Measurements from ENCODE around the gene CERS3.

CERS3 gene

GRCh38 chr15:100528833-100529428 lies at the start of gene CERS3:
TSS of gene CERS3 (minus strand) at chr15:100528950. CDS start at chr15:100501849, 27,101 bp downstream.
- H3K4me3 ChIP-seq (ENCODE audit: low read depth, low read length): no peak within 1 kb of the TSS
- no peak for TF ChIP-seq CTCF (IDR thresholded peaks at IDR 0.05; ENCODE audit: insufficient read depth, low read length, missing control alignments)
- DNase-seq (ENCODE audit: low read depth, low spot score): no peak
- ChIA-PET CTCF (interaction anchor here (1.0 kb wide), 1 partner anchor 44 kb away, joined by 3 read pairs; no protein-coding TSS in a partner anchor), POLR2A (no interaction called here)

DNA sequence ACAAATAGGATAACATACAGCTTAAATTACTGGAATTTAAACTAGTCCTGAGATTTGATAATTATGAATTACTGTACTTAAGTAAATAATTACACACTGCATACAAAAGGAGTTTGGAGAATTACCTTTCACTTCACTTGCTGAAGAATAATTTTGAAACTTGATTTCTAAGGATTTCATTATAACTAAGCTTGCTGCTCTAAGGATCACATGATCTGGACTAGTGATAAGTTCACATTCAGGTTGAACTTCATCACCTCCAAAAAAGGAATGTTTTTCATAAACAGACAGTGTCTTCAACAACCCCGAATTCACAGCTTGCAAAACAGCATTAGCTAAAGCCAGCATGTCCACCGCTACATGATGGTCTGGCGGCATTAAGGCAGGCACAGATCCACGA lies 44.8 kb upstream of the CERS3 start:
- no peak overlapping the region for H3K4me3 ChIP-seq (ENCODE audit: low read depth, low read length)
- TF ChIP-seq CTCF (IDR thresholded peaks at IDR 0.05; ENCODE audit: insufficient read depth, low read length, missing control alignments): no peak
- ChIA-PET POLR2A (no interaction called here), CTCF (interaction anchor here (0.6 to 5.8 kb wide), 8 partner anchors 13 to 649 kb away, joined by 3 to 32 read pairs (median 8); partner anchors contain the start of genes ASB7 and LINS1)
- no peak for DNase-seq (ENCODE audit: low read depth, low spot score)

GRCh38 chr15:100572362-100572983 lies 43.7 kb upstream of the CERS3 start:
- no peak for TF ChIP-seq CTCF (IDR thresholded peaks at IDR 0.05; ENCODE audit: insufficient read depth, low read length, missing control alignments)
- POLR2A ChIA-PET: no interaction called here
- DNase-seq (ENCODE audit: low read depth, low spot score): no peak
- CTCF ChIA-PET: interaction anchor here (0.7 to 5.8 kb wide), 13 partner anchors 9 to 1297 kb away, joined by 3 to 32 read pairs (median 6); no protein-coding TSS in a partner anchor
- no peak overlapping the region for H3K4me3 ChIP-seq (ENCODE audit: low read depth, low read length)

GRCh38 chr15:100571592-100572167 lies 42.9 kb upstream of the CERS3 start:
- DNase-seq (ENCODE audit: low read depth, low spot score): no peak
- CTCF ChIA-PET: interaction anchor here (1.0 to 5.8 kb wide), 12 partner anchors 8 to 1297 kb away, joined by 3 to 32 read pairs (median 6); no protein-coding TSS in a partner anchor
- POLR2A ChIA-PET: no interaction called here
- TF ChIP-seq CTCF (IDR thresholded peaks at IDR 0.05; ENCODE audit: insufficient read depth, low read length, missing control alignments): no peak
- H3K4me3 ChIP-seq (ENCODE audit: low read depth, low read length): no peak overlapping the region

DNA sequence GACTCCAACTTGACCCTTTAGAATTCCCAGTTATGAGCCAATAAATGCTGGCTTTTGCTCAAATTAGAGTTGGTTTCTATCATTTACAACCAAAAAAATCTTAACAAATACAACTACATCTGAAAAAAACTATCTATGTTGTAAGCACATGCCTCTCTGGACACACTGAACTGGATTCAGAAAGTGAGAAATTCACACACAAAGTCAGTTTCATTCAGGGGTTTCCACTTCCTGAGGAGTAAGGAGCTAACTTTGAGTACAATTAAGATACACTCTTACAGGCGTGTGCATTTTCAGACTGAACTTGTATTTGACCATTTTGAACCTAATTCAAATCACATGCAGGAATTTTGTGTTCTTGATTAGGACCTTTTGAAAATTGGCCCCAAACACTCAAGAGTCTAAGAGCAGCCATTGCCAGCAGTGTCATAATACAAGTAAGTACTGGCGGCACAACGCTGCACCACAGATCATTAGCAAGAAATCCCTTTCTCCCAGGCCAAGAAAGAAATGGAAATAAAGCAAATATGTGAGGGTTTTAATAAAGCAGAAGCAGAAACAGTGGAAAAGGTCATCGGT lies 42.1 kb upstream of the CERS3 start:
- POLR2A ChIA-PET: no interaction called here
- no peak for DNase-seq (ENCODE audit: low read depth, low spot score)
- TF ChIP-seq CTCF (IDR thresholded peaks at IDR 0.05; ENCODE audit: insufficient read depth, low read length, missing control alignments): no peak

DNA sequence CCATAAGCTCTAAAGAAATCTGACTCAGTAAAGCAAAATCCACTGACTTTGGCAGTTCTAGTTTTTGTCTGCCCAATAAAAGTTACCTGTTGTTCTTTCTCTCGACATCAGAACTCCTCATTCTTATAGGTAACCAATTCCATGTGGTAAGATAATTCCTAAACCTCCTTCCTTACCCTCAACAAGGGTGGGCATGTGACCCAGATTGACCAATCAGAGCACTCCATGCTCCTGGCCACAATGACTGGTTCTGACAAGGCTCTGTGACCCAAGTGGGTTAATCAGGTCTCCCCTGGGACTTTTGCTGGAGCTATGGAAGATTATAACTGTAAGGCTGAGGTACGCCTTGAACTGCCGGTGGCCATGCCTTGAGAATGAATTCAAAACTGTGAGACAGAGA lies 41.5 kb upstream of the CERS3 start:
- CTCF ChIA-PET: interaction anchor here (0.8 to 5.8 kb wide), 3 partner anchors 16 to 641 kb away, joined by 3 to 32 read pairs (median 22); no protein-coding TSS in a partner anchor
- no peak for DNase-seq (ENCODE audit: low read depth, low spot score)
- no peak overlapping the region for H3K4me3 ChIP-seq (ENCODE audit: low read depth, low read length)
- POLR2A ChIA-PET: no interaction called here
- TF ChIP-seq CTCF (IDR thresholded peaks at IDR 0.05; ENCODE audit: insufficient read depth, low read length, missing control alignments): no peak

More for the DNA sequence above, 42.1 kb upstream of the CERS3 start:
- CTCF ChIA-PET: interaction anchor here (1.0 to 5.8 kb wide), 3 partner anchors 16 to 642 kb away, joined by 3 to 32 read pairs (median 22); no protein-coding TSS in a partner anchor
- no peak overlapping the region for H3K4me3 ChIP-seq (ENCODE audit: low read depth, low read length)

Data from AG04449 (cell line).